KG1 (cell line): ENCODE measurements around the gene ZEB2.

Source experiments
- DNase-seq: peaks from one replicate; lab custom pipeline; 2025; lab: John Stamatoyannopoulos, UW

Gene ZEB2

GRCh38 chr2:144470816-144471215 lies 49.1 kb downstream of the ZEB2 start:
- no peak for DNase-seq

DNA sequence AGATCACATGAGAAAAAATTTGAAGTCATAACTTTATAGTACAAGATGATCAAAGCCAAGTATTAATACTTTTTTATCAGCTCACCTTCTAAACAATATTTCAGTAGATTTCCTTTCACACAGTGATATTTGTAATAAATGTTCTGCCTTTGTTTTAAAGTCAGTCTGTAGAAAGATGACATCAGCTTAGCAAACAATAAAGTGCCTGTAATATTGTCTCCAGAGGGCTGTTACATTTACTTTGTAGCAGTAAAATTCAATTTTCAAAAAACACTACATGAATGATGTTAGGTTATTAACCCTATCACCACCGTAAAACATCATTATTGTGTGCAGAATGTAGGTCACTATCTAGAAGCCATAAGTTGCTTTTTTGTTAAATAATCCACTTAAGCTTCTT lies 49.6 kb downstream of the ZEB2 start:
- no peak for DNase-seq

DNA sequence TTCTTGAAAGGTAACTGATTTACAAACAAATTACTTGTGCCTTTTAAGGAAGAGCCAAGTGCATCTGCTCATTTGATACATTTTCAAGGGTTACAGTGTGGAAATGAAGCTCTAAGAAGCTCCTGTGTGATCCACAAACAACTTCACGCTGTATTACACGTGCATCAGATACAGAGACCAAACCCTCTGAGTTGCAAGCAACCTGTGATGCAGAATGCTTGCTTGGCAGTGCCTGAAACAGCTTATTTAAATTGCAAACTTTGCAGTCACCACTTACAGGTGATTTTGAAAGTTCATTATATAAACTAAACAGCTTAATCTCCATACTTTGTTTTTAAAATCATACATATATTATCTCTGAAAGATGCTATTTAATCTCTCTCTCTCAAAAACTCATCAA lies 50.1 kb downstream of the ZEB2 start:
- no peak for DNase-seq

GRCh38 chr2:144468823-144469595 lies 50.9 kb downstream of the ZEB2 start:
- no peak for DNase-seq

- DNase-seq: no peak
Observed at GRCh38 chr2:144467502-144468137, 52.3 kb downstream of the ZEB2 start.

GRCh38 chr2:144466637-144467036 lies 53.3 kb downstream of the ZEB2 start:
- no peak for DNase-seq

- no peak for DNase-seq
Observed at GRCh38 chr2:144465749-144466148, 54.2 kb downstream of the ZEB2 start.

DNA sequence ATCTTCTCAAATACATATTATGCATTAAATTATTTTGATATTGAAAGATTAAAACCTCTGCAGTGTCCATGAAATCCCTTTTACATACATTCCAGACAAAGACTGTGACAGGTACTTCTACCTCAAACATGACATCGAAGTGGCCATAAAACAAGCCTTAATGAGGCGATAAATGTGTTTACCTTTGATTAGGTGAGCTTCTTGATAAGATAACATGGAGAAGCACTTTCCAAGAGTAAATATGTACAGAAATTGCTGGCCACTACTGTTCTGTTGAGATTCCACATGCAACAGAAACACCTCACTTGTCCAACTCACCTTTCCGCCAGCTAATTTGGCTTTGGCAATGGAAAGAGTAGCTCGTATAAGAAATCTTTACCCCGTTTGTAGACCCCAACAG lies 55.2 kb downstream of the ZEB2 start:
- no peak for DNase-seq

GRCh38 chr2:144463266-144463665 lies 56.7 kb downstream of the ZEB2 start:
- no peak for DNase-seq

- no peak for DNase-seq
Observed at GRCh38 chr2:144462266-144462665, 57.7 kb downstream of the ZEB2 start.

DNA sequence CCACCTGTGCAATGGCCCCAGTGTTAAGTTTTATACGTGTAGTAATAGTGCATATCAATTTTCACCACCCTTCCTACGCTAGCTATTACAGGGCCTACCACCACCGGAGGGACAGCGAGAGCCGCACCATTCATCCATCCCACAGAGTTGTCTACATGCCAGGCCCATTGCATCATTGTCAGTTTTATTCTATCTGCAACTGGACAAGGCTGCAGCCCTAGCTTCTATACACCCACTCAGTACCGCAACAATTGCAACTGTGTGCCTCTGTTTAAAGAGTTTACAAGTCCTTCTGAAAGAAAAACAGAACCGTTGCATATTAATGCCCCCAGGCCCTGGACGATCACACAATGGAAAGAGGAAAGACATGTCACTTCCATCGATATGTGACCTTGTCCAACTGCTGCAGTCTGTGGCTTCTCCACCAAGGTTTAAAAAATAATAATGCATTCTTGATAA lies 58.6 kb downstream of the ZEB2 start:
- DNase-seq: no peak

- no peak for DNase-seq
Observed at GRCh38 chr2:144460727-144461307, 59.1 kb downstream of the ZEB2 start.

- DNase-seq: no peak
Observed at GRCh38 chr2:144459937-144460336, 60.0 kb downstream of the ZEB2 start.

DNA sequence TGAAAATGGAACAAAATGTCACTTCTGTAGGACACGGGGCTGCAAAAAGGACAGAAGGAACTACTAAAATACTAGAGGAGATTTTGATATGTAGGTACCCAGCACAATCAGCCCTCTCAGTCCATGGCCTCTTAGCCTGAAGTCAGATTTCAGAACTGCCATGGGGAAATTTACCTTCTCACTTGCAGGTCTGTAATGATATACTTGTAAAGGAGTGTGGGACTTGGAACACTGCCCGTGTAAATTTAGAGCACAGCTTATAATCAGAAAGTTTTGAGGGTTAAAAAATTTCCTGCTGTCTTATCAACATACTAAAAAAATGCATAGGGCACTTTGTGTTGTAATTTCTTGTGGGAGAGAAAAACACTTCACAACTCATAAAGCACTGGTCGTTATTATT lies 60.6 kb downstream of the ZEB2 start:
- DNase-seq: no peak

- DNase-seq: no peak
Observed at GRCh38 chr2:144458541-144458940, 61.4 kb downstream of the ZEB2 start.

- DNase-seq: no peak
Observed at GRCh38 chr2:144456680-144457079, 63.2 kb downstream of the ZEB2 start.

DNA sequence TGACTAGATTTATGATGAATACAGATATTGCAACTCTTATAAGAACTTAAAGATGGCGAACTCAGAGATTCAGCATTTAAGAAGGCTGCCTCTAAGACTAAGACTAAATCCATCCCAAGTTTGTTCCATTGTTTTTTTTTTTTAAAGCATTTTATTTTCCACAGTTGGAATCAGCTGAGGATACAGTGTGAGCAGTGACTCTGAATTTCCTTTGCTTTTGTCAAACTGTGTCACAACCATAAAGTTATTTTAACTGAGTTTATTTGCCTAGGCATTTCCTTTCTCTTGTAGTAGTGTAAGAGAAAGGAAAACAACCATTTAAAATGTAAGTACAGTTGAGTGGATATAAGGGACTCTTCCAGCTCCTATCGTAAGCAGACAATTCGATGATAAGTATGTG lies 63.9 kb downstream of the ZEB2 start:
- DNase-seq: no peak

DNA sequence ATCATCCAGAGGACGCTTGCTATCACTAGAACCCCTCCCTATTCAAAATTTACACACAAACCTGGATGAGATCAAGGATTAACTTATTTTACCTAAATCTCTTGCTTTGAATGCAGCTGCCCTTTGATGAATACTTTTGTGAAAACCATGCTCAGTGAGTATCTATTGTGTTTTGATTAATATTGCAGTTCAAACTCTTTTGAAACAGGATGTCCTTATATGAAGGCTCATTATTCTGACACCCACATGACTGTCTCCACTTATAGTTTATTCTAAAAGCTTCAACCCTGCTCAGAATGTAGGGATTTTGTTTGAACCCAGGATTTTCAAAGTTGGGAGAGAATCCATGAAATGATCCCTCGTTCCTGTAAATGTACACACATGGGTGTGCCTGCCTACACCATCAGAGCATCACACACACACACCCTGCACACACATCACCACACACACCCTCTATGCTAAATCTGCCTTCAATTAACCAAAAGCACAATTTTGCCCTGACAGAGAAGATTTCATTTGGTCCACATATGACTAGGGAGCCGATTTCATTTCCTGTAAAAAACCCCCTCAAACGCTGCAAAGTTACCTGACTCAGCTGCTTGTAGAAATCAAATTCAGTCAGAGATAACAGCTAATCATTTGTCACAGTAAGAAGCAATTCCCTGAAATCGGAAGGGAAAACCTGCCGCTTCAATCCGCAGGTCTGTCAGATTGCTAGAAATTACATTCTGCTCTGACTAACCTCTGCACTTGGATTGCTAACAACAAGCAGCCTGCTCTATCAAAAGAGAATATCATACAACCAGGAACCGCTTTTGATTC lies 65.2 kb downstream of the ZEB2 start:
- no peak for DNase-seq

DNA sequence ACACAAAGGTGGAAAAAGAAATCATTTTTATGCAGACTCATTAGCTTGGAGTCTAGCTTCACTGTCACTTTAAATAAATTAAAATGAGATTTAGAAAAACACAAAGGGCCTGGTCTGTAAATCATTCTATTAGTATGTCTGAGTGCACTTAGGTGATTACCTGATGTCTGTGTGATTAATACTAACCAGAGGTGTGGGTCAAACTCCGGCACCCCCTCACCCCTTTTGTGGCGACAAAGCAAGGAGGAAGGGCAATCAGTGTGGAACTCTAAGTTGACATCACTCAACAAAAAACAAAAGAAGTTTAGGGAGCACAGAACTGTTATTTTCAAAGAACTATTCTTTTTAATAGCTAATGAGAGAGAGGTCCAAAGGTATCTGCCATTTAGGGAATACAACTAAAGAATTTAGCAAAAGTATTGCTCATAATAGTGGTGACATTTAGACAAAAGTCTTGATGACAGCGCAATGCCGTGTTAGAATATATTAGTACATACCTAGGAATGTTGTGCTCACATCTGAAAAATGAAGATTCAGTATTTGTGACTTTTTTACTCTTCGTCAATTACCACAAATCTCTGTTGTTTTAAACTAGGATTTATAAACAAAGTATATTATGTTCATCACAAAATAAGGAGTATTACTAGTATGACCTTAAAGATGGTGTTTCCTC lies 66.3 kb downstream of the ZEB2 start:
- DNase-seq: no peak

- DNase-seq: no peak
Observed at GRCh38 chr2:144452989-144453336, 67.0 kb downstream of the ZEB2 start.

DNA sequence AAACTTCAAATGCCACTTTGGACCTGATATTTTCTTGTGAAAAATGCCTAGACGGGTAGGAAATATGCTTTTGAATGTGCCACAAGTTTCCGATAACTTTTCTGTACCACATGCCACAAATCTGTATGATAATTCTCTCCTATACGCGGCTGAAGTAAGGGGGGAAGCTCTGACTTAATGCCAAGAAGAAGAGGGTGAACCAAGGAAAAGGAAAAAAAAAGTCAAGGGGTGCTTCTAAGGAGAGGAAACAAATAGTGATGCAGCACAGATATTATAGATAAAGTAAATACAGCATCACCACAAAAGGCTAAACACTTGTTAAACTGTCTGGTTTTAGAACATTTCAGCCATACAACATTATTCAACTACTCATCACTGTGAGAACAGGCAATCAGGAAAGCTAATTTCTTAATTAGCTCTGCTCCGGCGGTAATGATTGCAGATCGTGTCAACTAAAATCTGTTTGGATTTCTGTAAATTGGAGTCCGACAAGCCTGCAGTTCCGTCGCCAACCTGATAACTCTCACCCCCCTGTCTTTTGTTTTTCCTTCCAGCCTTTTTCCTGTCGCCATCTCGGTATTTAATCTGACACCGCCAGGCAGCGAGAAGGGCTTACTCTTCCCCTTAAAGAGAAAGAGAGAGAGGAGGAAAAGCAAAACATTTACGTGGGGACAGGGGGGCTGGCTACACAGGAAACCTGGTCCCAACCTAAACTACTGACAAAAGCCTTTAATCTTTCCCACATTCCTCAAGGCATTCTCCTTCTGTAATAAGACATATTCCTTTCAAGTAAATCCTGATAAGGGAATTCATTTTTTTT lies 67.5 kb downstream of the ZEB2 start:
- no peak for DNase-seq
